Psoas muscle (tissue), 8 donors: ENCODE results near the gene DELE1. TPM values are rescaled to one million over a fixed set of nuclear protein-coding genes. Genes with fewer than 3 reads are reported as not detected.

Experiments used
- ATAC-seq, 4 donors: fragments of 200-7000 bp; cut with Tn5 transposase; one replicate each; pipeline ENCODE4 v1.9.1; 2020; ENCODE audit warnings: moderate library complexity in 3 of 4, mild to moderate bottlenecking in 2 of 4
- DNase-seq, 2 donors: peaks; one replicate each; pipeline ENCODE4 v3.0.0-alpha.2; 2020
- H3K27ac ChIP-seq: fragments of 200-600 bp; one replicate; pipeline ENCODE4 v1.8.0; 2022
- H3K27me3 ChIP-seq, 3 donors: fragments of 200-600 bp in 1 of 3; one replicate each; pipeline versions ENCODE4 v1.6.1 to v1.8.0; 2013 to 2022; ENCODE audit warnings: low read length in 2 of 3, mild to moderate bottlenecking in 2 of 3, moderate library complexity in 1 of 3; ENCODE audit not compliant: insufficient read depth in 3 of 3
- H3K36me3 ChIP-seq, 2 donors: fragments of 200-600 bp in 1 of 2; one replicate each; pipeline versions ENCODE4 v1.6.1 to v1.8.0; 2013 to 2022; ENCODE audit warnings: low read depth in 1 of 2, mild to moderate bottlenecking in 1 of 2, moderate library complexity in 1 of 2; ENCODE audit not compliant: insufficient read depth in 1 of 2
- H3K4me1 ChIP-seq: fragments of 200-600 bp; one replicate; pipeline ENCODE4 v1.8.0; 2022
- H3K4me3 ChIP-seq: fragments of 200-600 bp; one replicate; pipeline ENCODE4 v1.8.0; 2022; ENCODE audit warnings: mild to moderate bottlenecking
- H3K9me3 ChIP-seq: fragments of 200-600 bp; one replicate; pipeline ENCODE4 v1.8.0; 2022
- WGBS, 3 donors: extraction: QIAGEN DNeasy Blood & Tissue Kit; methylation state at CpG; one replicate each; pipeline versions ENCODE4 v1.1.6 to v1.1.7; 2013; 5-methylcytosine and 5-hydroxymethylcytosine counted together
- intact Hi-C, 2 donors: fragments of 100-400 bp; cut with DNase I; formaldehyde crosslinking; loops; one replicate each; pipeline versions ENCODE4 v1.11.0 to v1.14.2; 2022
- polyA plus RNA-seq, 3 donors: library from polyadenylated mRNA; stranded (reverse); fragments of 200-250 nt; gene quantifications; one replicate each; pipeline ENCODE4 v1.2.3, GENCODE V29; 2013
- total RNA-seq, 4 donors: library from RNA; stranded (reverse); fragmentation: NEBNext Ultra II Directional in 2 of 4; extraction: Animal tissue kit (Norgen Biotek cat#: 25700) in 2 of 4; gene quantifications; one replicate each; pipeline versions ENCODE4 v1.2.1 to v1.2.4, GENCODE V29; 2021 to 2023
- TF ChIP-seq, protein P1 (sequence below): fragments of 200-600 bp; IDR thresholded peaks from one replicate; pipeline ENCODE4 v1.8.0; 2022; ENCODE audit warnings: antibody characterized with exemption
- donor health status: healthy with polysubstance abuse.
- donor health status: DM: no; HTN: no; CAD: no; lungs with moderate emphysema.
- donor health status: Bipolar disorder and iron deficiency.
- donor health status: healthy.
- donor health status: DM: yes; HTN: yes; CAD: no.
- donor health status: DM: no; HTN: no; CAD: no.
- donor health status: DM: no; HTN: no; CAD: no.
- donor health status: DM: yes; HTN: yes; CAD: no.

The DELE1 gene
- total and polyA plus RNA-seq, 7 donors = 23.1 to 65.5 (median 40.5) TPM

DNA sequence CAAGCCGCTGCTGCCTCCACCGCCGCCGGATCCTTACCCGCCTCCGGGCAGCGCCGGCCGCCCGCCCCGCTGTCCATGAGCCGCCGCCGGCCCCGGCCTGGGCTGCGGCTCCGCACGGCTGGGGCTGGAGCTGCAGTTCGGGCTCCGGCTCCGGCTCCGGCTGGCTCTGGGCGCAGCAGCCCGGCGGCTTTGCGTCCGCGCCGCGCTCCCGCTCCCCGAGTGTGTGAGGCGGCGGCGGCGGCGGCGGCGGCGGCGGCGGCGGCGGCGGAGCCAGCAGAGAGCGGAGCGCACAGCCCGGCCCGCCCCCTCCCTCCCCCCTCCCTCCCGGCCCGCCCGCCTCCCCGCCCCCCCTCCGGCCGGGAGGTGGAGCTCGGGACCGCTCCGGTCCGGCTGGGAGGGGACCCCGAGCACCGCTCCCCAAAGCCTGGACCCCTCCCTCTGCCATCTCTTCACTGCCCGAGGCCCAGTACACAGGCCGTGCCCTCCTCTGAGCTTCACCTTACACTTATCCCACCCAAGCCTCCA is 45.4 kb upstream of the DELE1 start, which contains the start of gene PCDH1:
Gene PCDH1 (minus strand): TSS at position 225 of the 525 bp plus-strand sequence. CDS start 148 bp downstream, at position 77.
- Histone ChIP-seq H3K27ac (peak within 1 kb of the TSS; percentile 63), H3K9me3 (no peaks in the 10 kb centered on the region), H3K4me3 (peak within 1 kb of the TSS; percentile 71), H3K4me1 (peaks cover 24% of the 10 kb centered on the region), H3K36me3 (no peaks in the 10 kb centered on the region), H3K27me3 (peaks cover 0 to 62% (median 19%) of the 10 kb centered on the region in 3 donors)
- DNase-seq (no peak), ATAC-seq (peak; percentile 41 to 80 (median 62))
- intact Hi-C loops = loop anchor here (2.0 to 5.0 kb wide), 4 partner anchors 84 to 185 kb away; no protein-coding TSS in a partner anchor
- 0 to 1% (median 0%) methylated on average over 10 to 56 of the region's 63 CpGs for WGBS, 3 donors
- TF ChIP-seq, protein P1, sequence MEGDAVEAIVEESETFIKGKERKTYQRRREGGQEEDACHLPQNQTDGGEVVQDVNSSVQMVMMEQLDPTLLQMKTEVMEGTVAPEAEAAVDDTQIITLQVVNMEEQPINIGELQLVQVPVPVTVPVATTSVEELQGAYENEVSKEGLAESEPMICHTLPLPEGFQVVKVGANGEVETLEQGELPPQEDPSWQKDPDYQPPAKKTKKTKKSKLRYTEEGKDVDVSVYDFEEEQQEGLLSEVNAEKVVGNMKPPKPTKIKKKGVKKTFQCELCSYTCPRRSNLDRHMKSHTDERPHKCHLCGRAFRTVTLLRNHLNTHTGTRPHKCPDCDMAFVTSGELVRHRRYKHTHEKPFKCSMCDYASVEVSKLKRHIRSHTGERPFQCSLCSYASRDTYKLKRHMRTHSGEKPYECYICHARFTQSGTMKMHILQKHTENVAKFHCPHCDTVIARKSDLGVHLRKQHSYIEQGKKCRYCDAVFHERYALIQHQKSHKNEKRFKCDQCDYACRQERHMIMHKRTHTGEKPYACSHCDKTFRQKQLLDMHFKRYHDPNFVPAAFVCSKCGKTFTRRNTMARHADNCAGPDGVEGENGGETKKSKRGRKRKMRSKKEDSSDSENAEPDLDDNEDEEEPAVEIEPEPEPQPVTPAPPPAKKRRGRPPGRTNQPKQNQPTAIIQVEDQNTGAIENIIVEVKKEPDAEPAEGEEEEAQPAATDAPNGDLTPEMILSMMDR = no peak

- peaks cover 0 to 62% (median 22%) of the 10 kb centered on the region in 3 donors for H3K27me3 ChIP-seq
- ATAC-seq (peak; percentile 88 to 92 (median 91)), DNase-seq (peak; percentile 88 to 91)
- peaks cover 24% of the 10 kb centered on the region for H3K4me1 ChIP-seq
- H3K36me3 ChIP-seq = no peaks in the 10 kb centered on the region
- peak overlapping the region; percentile 71 for H3K4me3 ChIP-seq
- intact Hi-C loops = loop anchor here (1.0 to 5.0 kb wide), 5 partner anchors 83 to 186 kb away; no protein-coding TSS in a partner anchor
- H3K27ac ChIP-seq = peak overlapping the region; percentile 49
- 1% methylated on average over 39 to 40 of the region's 40 CpGs for WGBS, 3 donors
- H3K9me3 ChIP-seq = no peaks in the 10 kb centered on the region
- TF ChIP-seq, protein P1 = peak; percentile 98
Measured at GRCh38 chr5:141878711-141879425, 44.8 kb upstream of the DELE1 start.

- Histone ChIP-seq H3K36me3 (no peaks in the 10 kb centered on the region), H3K4me3 (no peak overlapping the region), H3K27me3 (peaks cover 0 to 62% (median 22%) of the 10 kb centered on the region in 3 donors), H3K9me3 (no peaks in the 10 kb centered on the region), H3K4me1 (peaks cover 24% of the 10 kb centered on the region), H3K27ac (no peak overlapping the region)
- TF ChIP-seq, protein P1 = no peak
- WGBS, 3 donors = 0 to 2% (median 0%) methylated on average over 2 of the region's 2 CpGs
- no peak for DNase-seq
- intact Hi-C loops = loop anchor here (1.0 to 5.0 kb wide), 5 partner anchors 83 to 187 kb away; no protein-coding TSS in a partner anchor
- ATAC-seq = no peak
Measured at GRCh38 chr5:141879426-141879759, 44.3 kb upstream of the DELE1 start.

GRCh38 chr5:141879941-141880738 is 43.5 kb upstream of the DELE1 start:
- WGBS, 3 donors = 25 to 27% (median 26%) methylated on average over 7 of the region's 7 CpGs
- intact Hi-C loops = loop anchor here (1.0 to 5.0 kb wide), 7 partner anchors 72 to 187 kb away; no protein-coding TSS in a partner anchor
- Histone ChIP-seq H3K9me3 (no peaks in the 10 kb centered on the region), H3K36me3 (no peaks in the 10 kb centered on the region), H3K27ac (no peak overlapping the region), H3K4me1 (peaks cover 24% of the 10 kb centered on the region), H3K4me3 (no peak overlapping the region), H3K27me3 (peaks cover 0 to 62% (median 22%) of the 10 kb centered on the region in 3 donors)
- DNase-seq (no peak), ATAC-seq (no peak)
- TF ChIP-seq, protein P1 = no peak
